ENCODE data around the gene PARP11. TPM values are rescaled to one million over a fixed set of nuclear protein-coding genes. Genes with fewer than 3 reads are reported as not detected.

PARP11 gene
- total RNA-seq, 1 experiment from 2014 or later, result 11.3 TPM

- H3K4me1 ChIP-seq (ENCODE audit: insufficient read depth, low read length), result peaks cover 8% of the 10 kb centered on the region; the same call in 1 of the 2 replicates
- no peaks in the 10 kb centered on the region for H3K9me3 ChIP-seq (ENCODE audit: control insufficient read depth, low read depth, low read length)
- H3K23me2 ChIP-seq (ENCODE audit: insufficient read length, low read depth, low read length, poor library complexity, severe bottlenecking), result no peaks in the 10 kb centered on the region
- no peak overlapping the region for H2BK12ac ChIP-seq (ENCODE audit: insufficient read length, low read depth, low read length)
- H3K4me1 Mint-ChIP-seq, result peaks cover 21 to 32% of the 10 kb centered on the region in 2 experiments
- no peak overlapping the region for H3K27ac Mint-ChIP-seq
- no peak overlapping the region for H3T11ph ChIP-seq (ENCODE audit: low read length)
- H3K23ac ChIP-seq (ENCODE audit: insufficient read length, low read depth, low read length), result no peak overlapping the region
- H3K27me3 Mint-ChIP-seq (ENCODE audit: low read depth), result no peaks in the 10 kb centered on the region; the same call in 1 of the 2 replicates
- H3K36me3 Mint-ChIP-seq (ENCODE audit: insufficient read depth in 1 of 3, low read depth in 3 of 3), result peaks cover 4 to 11% (median 5%) of the 10 kb centered on the region in 3 experiments; a peak in 4 of 7 replicates
- H3K4ac ChIP-seq (ENCODE audit: low read depth, low read length), result no peak overlapping the region
- H4K5ac ChIP-seq (ENCODE audit: insufficient read length, low read depth, low read length), result no peak overlapping the region
- no peak overlapping the region for H3K14ac ChIP-seq (ENCODE audit: insufficient read depth, low read length)
- H2BK15ac ChIP-seq (ENCODE audit: low read depth, low read length), result no peak overlapping the region
- H3K56ac ChIP-seq (ENCODE audit: insufficient read length, low read depth, low read length), result no peak overlapping the region
- H2BK5ac ChIP-seq (ENCODE audit: insufficient read length, low read length), result no peak overlapping the region
- H2BK20ac ChIP-seq (ENCODE audit: low read depth, low read length, poor library complexity, severe bottlenecking), result no peak overlapping the region
- H3K27me3 ChIP-seq (ENCODE audit: insufficient read depth, low read length), result no peaks in the 10 kb centered on the region
- no peak for TF ChIP-seq CTCF (conservative IDR thresholded peaks at IDR 0.05)
- H2BK120ac ChIP-seq (ENCODE audit: low read depth, low read length, poor library complexity, severe bottlenecking), result no peak overlapping the region
- no peak overlapping the region for H3K18ac ChIP-seq (ENCODE audit: insufficient read length, low read depth, low read length)
- H2AFZ ChIP-seq (ENCODE audit: low read length), result no peak overlapping the region
- peaks cover 7 to 11% of the 10 kb centered on the region in 2 experiments; a peak in 4 of 5 replicates for H3K9me3 Mint-ChIP-seq
- WGBS (ENCODE audit: extremely low coverage, insufficient read length, low lambda C conversion rate), result no CpG with 5 or more reads among the region's 2 CpGs
- no peaks in the 10 kb centered on the region for H4K20me1 ChIP-seq (ENCODE audit: control insufficient read depth, insufficient read depth, insufficient read length)
- H2AK5ac ChIP-seq (ENCODE audit: insufficient read length, low read length), result no peak overlapping the region
- H3K4me2 ChIP-seq (ENCODE audit: insufficient read depth, insufficient read length, low read length), result no peak overlapping the region
- DNase-seq, result no peak
- no peak overlapping the region for H4K8ac ChIP-seq (replicated peaks; ENCODE audit: insufficient read length, low read depth, low read length)
- H3K79me1 ChIP-seq (ENCODE audit: insufficient read depth, low read depth, low read length, poor library complexity, severe bottlenecking), result no peaks in the 10 kb centered on the region
- H3K79me2 ChIP-seq (ENCODE audit: insufficient read depth, low read length), result no peaks in the 10 kb centered on the region
- no peak overlapping the region for H3K4me3 Mint-ChIP-seq
- no peak overlapping the region for H3K27ac ChIP-seq (ENCODE audit: insufficient read length, low read depth, low read length)
- no peak overlapping the region for H4K91ac ChIP-seq (ENCODE audit: insufficient read length, low read depth, low read length)
- no peak overlapping the region for H3K9ac ChIP-seq (ENCODE audit: extremely low read depth, insufficient read length, low read length)
These were observed 82.6 kb downstream of the PARP11 start for GRCh38 chr12:3790642-3791041.

Data from H9 (cell line).